HG02884 (cell line): ENCODE measurements around the gene PPP1R36.
"Not testable (repeated sequence)": the region's sequence is repeated elsewhere in the genome, so short reads cannot be mapped to it uniquely, and the experiment has no call there.

ENCODE experiments used
- ATAC-seq: cut with Tn5 transposase; IDR thresholded peaks from one replicate; pipeline ENCODE4 v1.9.1; 2021; ENCODE audit warnings: mild to moderate bottlenecking, moderate library complexity; ENCODE audit not compliant: unreplicated experiment

Gene PPP1R36

GRCh38 chr14:64610049-64610746 is 60.4 kb downstream of the PPP1R36 start:
- no peak for ATAC-seq

- no peak for ATAC-seq
Measured at GRCh38 chr14:64611358-64612020, 61.7 kb downstream of the PPP1R36 start.

- ATAC-seq, result no peak
Measured at GRCh38 chr14:64612021-64612380, 62.2 kb downstream of the PPP1R36 start.

GRCh38 chr14:64612971-64613666 is 63.4 kb downstream of the PPP1R36 start:
- ATAC-seq, result no peak

- ATAC-seq, result no peak
Measured at GRCh38 chr14:64614166-64614565, 64.4 kb downstream of the PPP1R36 start.

- no peak for ATAC-seq
Measured at GRCh38 chr14:64614805-64615391, 65.1 kb downstream of the PPP1R36 start.

- not testable (repeated sequence) for ATAC-seq
Measured at GRCh38 chr14:64617872-64618408, 68.2 kb downstream of the PPP1R36 start.

- no peak for ATAC-seq
Measured at GRCh38 chr14:64620910-64621309, 71.1 kb downstream of the PPP1R36 start.

GRCh38 chr14:64623554-64624165 is 73.9 kb downstream of the PPP1R36 start:
- no peak for ATAC-seq

- no peak for ATAC-seq
Measured at GRCh38 chr14:64625386-64626232, 75.8 kb downstream of the PPP1R36 start.

GRCh38 chr14:64628940-64629408 is 79.2 kb downstream of the PPP1R36 start:
- ATAC-seq, result no peak

GRCh38 chr14:64630778-64631177 is 81.0 kb downstream of the PPP1R36 start:
- ATAC-seq, result no peak

GRCh38 chr14:64631222-64631621 is 81.5 kb downstream of the PPP1R36 start:
- not testable (repeated sequence) for ATAC-seq

- ATAC-seq, result no peak
Measured at GRCh38 chr14:64632056-64632455, 82.3 kb downstream of the PPP1R36 start.

GRCh38 chr14:64634558-64634957 is 84.8 kb downstream of the PPP1R36 start:
- ATAC-seq, result no peak

- no peak for ATAC-seq
Measured at GRCh38 chr14:64636208-64636979, 86.6 kb downstream of the PPP1R36 start.

GRCh38 chr14:64636980-64637429 is 87.2 kb downstream of the PPP1R36 start:
- ATAC-seq, result no peak

- ATAC-seq, result no peak
Measured at GRCh38 chr14:64637735-64638473, 88.1 kb downstream of the PPP1R36 start.
